Vagina (tissue), 2 donors: ENCODE results near the gene ZNF660.

Experiments used
- CTCF ChIP-seq, 3 experiments: fragments of 450-650 bp in 2 of 3; fragments of 200-600 bp in 1 of 3; sonication (generic) in 1 of 3; IDR thresholded peaks; one replicate each; pipeline ENCODE4 v1.5.1; 2017 to 2019; ENCODE audit warnings: antibody characterized with exemption in 3 of 3, mild to moderate bottlenecking in 2 of 3, moderate library complexity in 2 of 3
- POLR2A ChIP-seq, 2 donors: fragments of 450-650 bp; IDR thresholded peaks; one replicate each; pipeline ENCODE4 v1.6.1; 2017; ENCODE audit warnings: antibody characterized with exemption in 2 of 2, mild to moderate bottlenecking in 2 of 2, moderate library complexity in 2 of 2

GRCh38 chr3:44571024-44571423 is 13.7 kb upstream of the ZNF660 start:
- TF ChIP-seq CTCF (IDR thresholded peaks at IDR 0.05) (no peak), POLR2A (IDR thresholded peaks at IDR 0.05) (no peak)
